Osteoblast (primary cell): ENCODE results near the gene ISM1. TPM values are rescaled to one million over a fixed set of nuclear protein-coding genes. Genes with fewer than 3 reads are reported as not detected.

Source experiments
- DNase-seq: peaks from one replicate; pipeline ENCODE4 v3.0.0; 2011; ENCODE audit warnings: low spot score, mixed read lengths; ENCODE audit not compliant: insufficient read length; ENCODE audit errors: missing footprints
- H2AFZ ChIP-seq: 2 replicates; pipeline ENCODE4 v1.6.0; 2011; ENCODE audit warnings: mild to moderate bottlenecking, low read length
- H3K27ac ChIP-seq: 2 replicates; pipeline ENCODE4 v1.5.1; 2011; ENCODE audit warnings: mild to moderate bottlenecking, low read depth, low read length, moderate library complexity
- H3K27me3 ChIP-seq: 2 replicates; pipeline ENCODE4 v1.6.0; 2012; ENCODE audit warnings: mild to moderate bottlenecking, control low read depth, inconsistent platforms, low read length, moderate library complexity; ENCODE audit not compliant: insufficient read depth
- H3K36me3 ChIP-seq: 2 replicates; pipeline ENCODE4 v1.5.1; 2011; ENCODE audit warnings: mild to moderate bottlenecking, low read length, control low read depth, moderate library complexity; ENCODE audit not compliant: insufficient read depth
- H3K4me1 ChIP-seq: 2 replicates; pipeline ENCODE4 v1.5.1; 2011; ENCODE audit warnings: mild to moderate bottlenecking, low read length, control low read depth, moderate library complexity; ENCODE audit not compliant: insufficient read depth
- H3K4me2 ChIP-seq: 2 replicates; pipeline ENCODE4 v1.6.0; 2011; ENCODE audit warnings: mild to moderate bottlenecking, low read length; ENCODE audit not compliant: insufficient read depth
- H3K4me3 ChIP-seq: fragments of 200-600 bp; sonication (generic); 3 replicates; pipeline ENCODE4 v1.5.1; 2012; ENCODE audit warnings: mild to moderate bottlenecking, low read length, inconsistent platforms; ENCODE audit not compliant: insufficient read depth
- H3K79me2 ChIP-seq: 2 replicates; pipeline ENCODE4 v1.6.0; 2012; ENCODE audit warnings: mild to moderate bottlenecking, low read length, control low read depth, inconsistent platforms; ENCODE audit not compliant: insufficient read depth
- H3K9me3 ChIP-seq: 2 replicates; pipeline ENCODE4 v1.5.1; 2011; ENCODE audit warnings: low read depth, low read length, control low read depth
- H4K20me1 ChIP-seq: 2 replicates; pipeline ENCODE4 v1.6.0; 2012; ENCODE audit warnings: mild to moderate bottlenecking, low read length, control low read depth; ENCODE audit not compliant: insufficient read depth
- CTCF ChIP-seq: IDR thresholded peaks from 2 replicates; pipeline ENCODE4 v1.5.1; 2011; ENCODE audit warnings: mild to moderate bottlenecking, low read depth, low read length, moderate library complexity; ENCODE audit errors: extremely low read depth
- total RNA-seq: library from RNA; depleted of rRNA; stranded (reverse); fragments of >200 nt; gene quantifications from 2 replicates; pipeline ENCODE4 v1.2.3, GENCODE V29; 2012

The ISM1 gene
- total RNA-seq, 1 donor: 4.0 TPM

- DNase-seq: no peak
- no peak for TF ChIP-seq CTCF
Observed at GRCh38 chr20:13183005-13183404, 38.1 kb upstream of the ISM1 start.

DNA sequence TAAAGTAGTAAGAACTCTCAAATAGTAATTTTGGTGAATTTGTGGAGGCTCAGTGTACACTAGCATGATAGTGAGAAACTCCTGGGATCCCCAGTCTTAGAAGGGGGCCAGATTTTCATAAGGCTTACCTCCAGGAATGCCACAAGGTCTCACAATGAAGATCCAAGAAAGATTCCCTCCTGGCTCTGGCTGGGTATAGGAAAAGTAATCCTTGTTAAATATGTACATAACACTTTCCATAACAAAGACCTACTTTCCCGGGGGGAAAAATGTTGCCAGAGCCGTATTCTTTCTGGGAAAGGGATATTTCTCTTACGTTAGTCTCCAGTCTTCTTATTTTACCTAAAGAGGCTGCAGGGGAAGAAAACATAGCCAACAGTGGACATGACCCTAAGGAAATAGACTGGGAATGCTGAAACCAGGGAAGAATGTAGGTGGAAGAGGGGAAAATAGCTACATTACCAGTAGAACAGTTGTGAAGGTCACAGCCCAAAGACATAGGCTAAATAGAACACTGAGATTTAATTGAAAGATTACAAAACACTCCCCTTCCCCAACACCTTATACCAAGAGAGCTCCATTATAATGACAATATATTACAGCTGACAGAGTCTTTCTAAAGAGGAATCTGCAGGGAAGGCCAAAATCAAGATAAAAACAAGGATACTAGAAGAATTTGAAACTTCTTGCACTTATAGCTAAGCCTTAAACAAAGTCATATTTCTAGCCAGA, 34.9 kb upstream of the ISM1 start:
- H3K4me2 ChIP-seq: no peak overlapping the region
- TF ChIP-seq CTCF: no peak
- no peaks in the 10 kb centered on the region for H3K4me1 ChIP-seq
- H3K79me2 ChIP-seq: no peaks in the 10 kb centered on the region
- no peaks in the 10 kb centered on the region for H3K36me3 ChIP-seq
- H3K4me3 ChIP-seq: no peak overlapping the region
- H4K20me1 ChIP-seq: no peaks in the 10 kb centered on the region
- H3K27me3 ChIP-seq: no peaks in the 10 kb centered on the region
- no peak overlapping the region for H2AFZ ChIP-seq
- DNase-seq: no peak
- no peaks in the 10 kb centered on the region for H3K9me3 ChIP-seq
- no peak overlapping the region for H3K27ac ChIP-seq

More at GRCh38 chr20:13183005-13183404, 38.1 kb upstream of the ISM1 start:
- no peaks in the 10 kb centered on the region for H4K20me1 ChIP-seq
- H3K27ac ChIP-seq: no peak overlapping the region
- H3K36me3 ChIP-seq: no peaks in the 10 kb centered on the region
- no peaks in the 10 kb centered on the region for H3K4me1 ChIP-seq
- no peak overlapping the region for H3K4me3 ChIP-seq
- no peaks in the 10 kb centered on the region for H3K79me2 ChIP-seq
- no peak overlapping the region for H2AFZ ChIP-seq
- H3K4me2 ChIP-seq: no peak overlapping the region
- no peaks in the 10 kb centered on the region for H3K27me3 ChIP-seq
- H3K9me3 ChIP-seq: no peaks in the 10 kb centered on the region

- no peaks in the 10 kb centered on the region for H3K27me3 ChIP-seq
- no peak overlapping the region for H3K4me2 ChIP-seq
- H3K9me3 ChIP-seq: no peaks in the 10 kb centered on the region
Observed at GRCh38 chr20:13187899-13188298, 33.2 kb upstream of the ISM1 start.

More at GRCh38 chr20:13187899-13188298, 33.2 kb upstream of the ISM1 start:
- Histone ChIP-seq H3K27ac (no peak overlapping the region), H2AFZ (no peak overlapping the region), H3K4me1 (no peaks in the 10 kb centered on the region), H3K4me3 (no peak overlapping the region), H4K20me1 (no peaks in the 10 kb centered on the region), H3K79me2 (no peaks in the 10 kb centered on the region), H3K36me3 (no peaks in the 10 kb centered on the region)
- no peak for TF ChIP-seq CTCF
- no peak for DNase-seq
